HTERT RPE-1 (cell line): Measurements from ENCODE around the gene GTF3C2.

ENCODE experiments used
- in situ Hi-C: fragments of 300-500 bp; cut with MboI; formaldehyde crosslinking; loops from 4 replicates; pipeline ENCODE4 v1.14.3; 2020; ENCODE audit warnings: low sequenced_read_pairs

The GTF3C2 gene

GRCh38 chr2:27356382-27357181, at the start of gene GTF3C2:
Gene GTF3C2, minus strand, starts transcription at chr2:27356764. Its CDS starts 13,210 bp downstream, at chr2:27343554.
- in situ Hi-C loops, result no loop called here

GRCh38 chr2:27400348-27401135, 44.0 kb upstream of the GTF3C2 start:
- in situ Hi-C loops, result no loop called here

GRCh38 chr2:27398962-27399361, 42.4 kb upstream of the GTF3C2 start:
- in situ Hi-C loops, result no loop called here

GRCh38 chr2:27393225-27393624, 36.7 kb upstream of the GTF3C2 start:
- in situ Hi-C loops, result no loop called here

GRCh38 chr2:27390822-27391679, 34.5 kb upstream of the GTF3C2 start:
- in situ Hi-C loops, result no loop called here

- in situ Hi-C loops, result no loop called here
Measured at GRCh38 chr2:27381577-27382181, 25.1 kb upstream of the GTF3C2 start.

GRCh38 chr2:27380626-27381545, 24.3 kb upstream of the GTF3C2 start, which contains the start of gene ZNF513:
Gene ZNF513, minus strand, starts transcription at chr2:27380734. Its CDS starts 208 bp downstream, at chr2:27380526.
- in situ Hi-C loops, result no loop called here

GRCh38 chr2:27379836-27380625, 23.5 kb upstream of the GTF3C2 start:
- in situ Hi-C loops, result no loop called here

GRCh38 chr2:27379383-27379835, 22.8 kb upstream of the GTF3C2 start:
- in situ Hi-C loops, result no loop called here

- in situ Hi-C loops, result no loop called here
Measured at GRCh38 chr2:27378809-27379290, 22.3 kb upstream of the GTF3C2 start.

GRCh38 chr2:27378096-27378808, 21.7 kb upstream of the GTF3C2 start:
- in situ Hi-C loops, result no loop called here

- in situ Hi-C loops, result no loop called here
Measured at GRCh38 chr2:27377618-27378095, 21.1 kb upstream of the GTF3C2 start.

- in situ Hi-C loops, result no loop called here
Measured at GRCh38 chr2:27376866-27377617, 20.5 kb upstream of the GTF3C2 start.

- in situ Hi-C loops, result no loop called here
Measured at GRCh38 chr2:27376151-27376865, 19.7 kb upstream of the GTF3C2 start.

GRCh38 chr2:27375513-27376099, 19.0 kb upstream of the GTF3C2 start:
- in situ Hi-C loops, result no loop called here

GRCh38 chr2:27373567-27373966, 17.0 kb upstream of the GTF3C2 start:
- in situ Hi-C loops, result no loop called here
